NCI-H526 (cell line): ENCODE measurements around the gene ATXN7L2.
A peak's percentile ranks its signal among the peaks of the same experiment; 100 is the strongest.

Source experiments
- DNase-seq, 2 experiments: peaks; one replicate each; lab custom pipeline; 2025; lab: John Stamatoyannopoulos, UW

ATXN7L2 gene

GRCh38 chr1:109477821-109478220 is 5.9 kb upstream of the ATXN7L2 start:
- DNase-seq = no peak

- DNase-seq = no peak
These were observed 4.9 kb upstream of the ATXN7L2 start for GRCh38 chr1:109478806-109479205.

- DNase-seq = no peak
These were observed 4.4 kb upstream of the ATXN7L2 start for GRCh38 chr1:109479311-109479710.

- DNase-seq = no peak
These were observed 3.8 kb upstream of the ATXN7L2 start for GRCh38 chr1:109479901-109480300.

GRCh38 chr1:109481646-109482045 is 2.1 kb upstream of the ATXN7L2 start:
- DNase-seq = no peak

GRCh38 chr1:109482242-109482641 is 1.5 kb upstream of the ATXN7L2 start:
- no peak for DNase-seq

- peak; percentile 86 for DNase-seq
These were observed 674 bp upstream of the ATXN7L2 start for GRCh38 chr1:109482791-109483671.

- peak in 1 of 2 experiments; percentile 75 for DNase-seq
These were observed 842 bp downstream of the ATXN7L2 start for GRCh38 chr1:109484519-109484975.

GRCh38 chr1:109485001-109485400 is 1.3 kb downstream of the ATXN7L2 start:
- no peak for DNase-seq

- no peak for DNase-seq
These were observed 3.6 kb downstream of the ATXN7L2 start for GRCh38 chr1:109487261-109487660.

- DNase-seq = no peak
These were observed 4.5 kb downstream of the ATXN7L2 start for GRCh38 chr1:109488201-109488600.

- no peak for DNase-seq
These were observed 5.0 kb downstream of the ATXN7L2 start for GRCh38 chr1:109488696-109489095.

- peak; percentile 46 to 71 for DNase-seq
These were observed 6.6 kb downstream of the ATXN7L2 start for GRCh38 chr1:109490029-109490933.

- DNase-seq = no peak
These were observed 7.2 kb downstream of the ATXN7L2 start for GRCh38 chr1:109490934-109491302.

GRCh38 chr1:109491372-109491771 is 7.7 kb downstream of the ATXN7L2 start:
- no peak for DNase-seq

- no peak for DNase-seq
These were observed 9.1 kb downstream of the ATXN7L2 start for GRCh38 chr1:109492779-109493178.

- no peak for DNase-seq
These were observed 9.5 kb downstream of the ATXN7L2 start for GRCh38 chr1:109493227-109493626.

- peak; percentile 73 to 95 for DNase-seq
These were observed 10.3 kb downstream of the ATXN7L2 start, which contains the start of gene CYB561D1 for GRCh38 chr1:109493805-109494539. CYB561D1 (plus strand) TSS chr1:109494094; CDS start chr1:109494140, 46 bp downstream.

- no peak for DNase-seq
These were observed 12.0 kb downstream of the ATXN7L2 start for GRCh38 chr1:109495738-109496137.

GRCh38 chr1:109497449-109498160 is 13.9 kb downstream of the ATXN7L2 start:
- no peak for DNase-seq

- DNase-seq = peak; percentile 36 to 60
These were observed 14.6 kb downstream of the ATXN7L2 start for GRCh38 chr1:109498161-109498801.
